AG04449 (cell line): ENCODE data around the gene FGF23.

ENCODE experiments used
- CTCF ChIA-PET: fragments of 350-600 bp; formaldehyde crosslinking; extraction: SDS; loops from one replicate; lab custom pipeline; 2021; ENCODE audit warnings: antibody characterized with exemption; lab: Yijun Ruan, JAX
- POLR2A ChIA-PET: fragments of 400-600, 350-600 bp; formaldehyde crosslinking; extraction: SDS; loops from one replicate; lab custom pipeline; 2020; ENCODE audit warnings: antibody characterized with exemption, inconsistent platforms; lab: Yijun Ruan, JAX
- DNase-seq: peaks from one replicate; pipeline ENCODE4 v3.0.0-alpha.2; 2010; ENCODE audit warnings: low read depth, low spot score
- H3K4me3 ChIP-seq: 2 replicates; pipeline ENCODE4 v1.5.1; 2011; ENCODE audit warnings: low read depth, mild to moderate bottlenecking, control low read depth, low read length
- CTCF ChIP-seq: IDR thresholded peaks from one replicate; pipeline ENCODE4 v1.5.1; 2011; ENCODE audit warnings: mild to moderate bottlenecking, moderate library complexity, low read length, control low read depth, inconsistent platforms; ENCODE audit not compliant: insufficient read depth; ENCODE audit errors: missing control alignments

FGF23 gene

GRCh38 chr12:4379405-4379804, at the start of gene FGF23:
Gene FGF23, minus strand, starts transcription at chr12:4379712. Its CDS starts 130 bp downstream, at chr12:4379582.
- DNase-seq = no peak
- POLR2A ChIA-PET = no interaction called here
- no peak for TF ChIP-seq CTCF
- no peak within 1 kb of the TSS for H3K4me3 ChIP-seq
- CTCF ChIA-PET = no interaction called here

- H3K4me3 ChIP-seq = no peak overlapping the region
- TF ChIP-seq CTCF = no peak
- CTCF ChIA-PET = no interaction called here
- no peak for DNase-seq
- POLR2A ChIA-PET = no interaction called here
These were observed 44.9 kb upstream of the FGF23 start for GRCh38 chr12:4424422-4424821.

GRCh38 chr12:4423528-4424195, 44.1 kb upstream of the FGF23 start:
- no peak overlapping the region for H3K4me3 ChIP-seq
- ChIA-PET POLR2A (no interaction called here), CTCF (interaction anchor here (0.9 to 4.3 kb wide), 4 partner anchors 7 to 103 kb away, joined by 3 to 26 read pairs (median 5); no protein-coding TSS in a partner anchor)
- TF ChIP-seq CTCF = no peak
- DNase-seq = no peak

GRCh38 chr12:4422985-4423384, 43.5 kb upstream of the FGF23 start:
- CTCF ChIA-PET = interaction anchor here (0.9 to 4.3 kb wide), 6 partner anchors 8 to 103 kb away, joined by 3 to 26 read pairs (median 5); no protein-coding TSS in a partner anchor
- DNase-seq = no peak
- no peak overlapping the region for H3K4me3 ChIP-seq
- TF ChIP-seq CTCF = no peak
- POLR2A ChIA-PET = no interaction called here

- no peak for DNase-seq
- TF ChIP-seq CTCF = peak; percentile 51
- CTCF ChIA-PET = interaction anchor here (0.7 to 4.3 kb wide), 15 partner anchors 9 to 337 kb away, joined by 3 to 48 read pairs (median 4); no protein-coding TSS in a partner anchor
- H3K4me3 ChIP-seq = no peak overlapping the region
- POLR2A ChIA-PET = no interaction called here
These were observed 42.1 kb upstream of the FGF23 start for GRCh38 chr12:4421590-4422031.

GRCh38 chr12:4420138-4420670, 40.7 kb upstream of the FGF23 start:
- ChIA-PET CTCF (interaction anchor here (0.8 to 4.3 kb wide), 14 partner anchors 8 to 115 kb away, joined by 3 to 48 read pairs (median 4); partner anchors contain the start of gene FGF6), POLR2A (no interaction called here)
- H3K4me3 ChIP-seq = no peak overlapping the region
- DNase-seq = no peak
- no peak for TF ChIP-seq CTCF
